ENCODE data around the gene SH3BP2.

GRCh38 chr4:2767046-2767704, 25.7 kb upstream of the SH3BP2 start:
- TF ChIP-seq, protein P1, sequence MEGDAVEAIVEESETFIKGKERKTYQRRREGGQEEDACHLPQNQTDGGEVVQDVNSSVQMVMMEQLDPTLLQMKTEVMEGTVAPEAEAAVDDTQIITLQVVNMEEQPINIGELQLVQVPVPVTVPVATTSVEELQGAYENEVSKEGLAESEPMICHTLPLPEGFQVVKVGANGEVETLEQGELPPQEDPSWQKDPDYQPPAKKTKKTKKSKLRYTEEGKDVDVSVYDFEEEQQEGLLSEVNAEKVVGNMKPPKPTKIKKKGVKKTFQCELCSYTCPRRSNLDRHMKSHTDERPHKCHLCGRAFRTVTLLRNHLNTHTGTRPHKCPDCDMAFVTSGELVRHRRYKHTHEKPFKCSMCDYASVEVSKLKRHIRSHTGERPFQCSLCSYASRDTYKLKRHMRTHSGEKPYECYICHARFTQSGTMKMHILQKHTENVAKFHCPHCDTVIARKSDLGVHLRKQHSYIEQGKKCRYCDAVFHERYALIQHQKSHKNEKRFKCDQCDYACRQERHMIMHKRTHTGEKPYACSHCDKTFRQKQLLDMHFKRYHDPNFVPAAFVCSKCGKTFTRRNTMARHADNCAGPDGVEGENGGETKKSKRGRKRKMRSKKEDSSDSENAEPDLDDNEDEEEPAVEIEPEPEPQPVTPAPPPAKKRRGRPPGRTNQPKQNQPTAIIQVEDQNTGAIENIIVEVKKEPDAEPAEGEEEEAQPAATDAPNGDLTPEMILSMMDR (IDR thresholded peaks at IDR 0.05) = no peak
- TF ChIP-seq POLR2A (IDR thresholded peaks at IDR 0.05) = no peak
- TF ChIP-seq POLR2AphosphoS5 (IDR thresholded peaks at IDR 0.05) = no peak

Data from sigmoid colon (tissue), 4 donors.